Stimulated activated CD4-positive, alpha-beta T cell treated with anti-CD3 and anti-CD28 coated beads, Interleukin-2, amount 100 ng/mL, for 4 hours (primary cell): ENCODE results near the gene TRABD2B.

Source experiments
- DNase-seq: peaks from one replicate; pipeline ENCODE4 v3.0.0-alpha.2; 2020; ENCODE audit warnings: low read depth

The TRABD2B gene

DNA sequence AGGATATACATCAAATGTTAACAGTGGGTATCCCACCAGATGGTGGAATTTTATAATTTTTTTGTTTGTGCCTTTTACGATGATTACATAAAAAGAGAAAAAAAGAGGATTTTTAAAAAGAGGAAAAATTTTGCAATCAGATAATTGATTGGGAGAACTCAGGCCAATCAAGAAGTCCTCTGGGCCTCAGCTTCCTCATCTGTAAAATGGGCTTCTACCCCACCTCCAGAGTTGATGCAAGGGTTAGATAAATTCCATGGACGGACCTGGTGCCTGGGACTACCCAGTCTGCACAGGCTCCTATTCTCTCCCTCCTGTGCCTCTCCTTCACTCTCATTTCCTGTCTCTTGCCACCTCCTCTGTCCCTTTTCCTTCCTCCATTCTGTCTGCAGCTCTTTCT, 88.9 kb downstream of the TRABD2B start:
- DNase-seq = no peak

GRCh38 chr1:47907177-47907528, 90.0 kb downstream of the TRABD2B start:
- DNase-seq = no peak

GRCh38 chr1:47906527-47907176, 90.5 kb downstream of the TRABD2B start:
- DNase-seq = no peak

DNA sequence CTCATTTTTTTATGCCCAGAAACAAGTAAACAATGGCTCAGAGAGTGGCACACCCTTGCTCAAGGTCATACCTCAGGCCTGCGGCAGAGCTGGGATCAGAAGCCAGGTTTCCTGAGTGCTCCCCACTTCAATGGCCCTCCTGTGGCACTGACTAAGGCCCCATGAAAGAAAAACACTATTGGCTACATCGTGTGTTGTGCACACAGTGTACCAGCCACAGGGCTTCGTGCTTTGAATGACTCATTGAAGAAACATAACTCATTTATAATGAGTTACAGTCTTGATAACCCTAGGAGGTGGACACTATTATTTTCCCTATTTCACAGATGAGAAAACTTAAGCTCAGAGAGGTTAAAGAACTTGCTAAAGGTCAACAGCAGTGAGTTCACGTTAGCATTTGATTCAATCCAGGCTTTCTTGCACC, 91.2 kb downstream of the TRABD2B start:
- no peak for DNase-seq

- DNase-seq = no peak
These were observed 93.5 kb downstream of the TRABD2B start for GRCh38 chr1:47903723-47904122.

- DNase-seq = no peak
These were observed 96.1 kb downstream of the TRABD2B start for GRCh38 chr1:47901001-47901575.

- no peak for DNase-seq
These were observed 98.9 kb downstream of the TRABD2B start for GRCh38 chr1:47898133-47898845.

DNA sequence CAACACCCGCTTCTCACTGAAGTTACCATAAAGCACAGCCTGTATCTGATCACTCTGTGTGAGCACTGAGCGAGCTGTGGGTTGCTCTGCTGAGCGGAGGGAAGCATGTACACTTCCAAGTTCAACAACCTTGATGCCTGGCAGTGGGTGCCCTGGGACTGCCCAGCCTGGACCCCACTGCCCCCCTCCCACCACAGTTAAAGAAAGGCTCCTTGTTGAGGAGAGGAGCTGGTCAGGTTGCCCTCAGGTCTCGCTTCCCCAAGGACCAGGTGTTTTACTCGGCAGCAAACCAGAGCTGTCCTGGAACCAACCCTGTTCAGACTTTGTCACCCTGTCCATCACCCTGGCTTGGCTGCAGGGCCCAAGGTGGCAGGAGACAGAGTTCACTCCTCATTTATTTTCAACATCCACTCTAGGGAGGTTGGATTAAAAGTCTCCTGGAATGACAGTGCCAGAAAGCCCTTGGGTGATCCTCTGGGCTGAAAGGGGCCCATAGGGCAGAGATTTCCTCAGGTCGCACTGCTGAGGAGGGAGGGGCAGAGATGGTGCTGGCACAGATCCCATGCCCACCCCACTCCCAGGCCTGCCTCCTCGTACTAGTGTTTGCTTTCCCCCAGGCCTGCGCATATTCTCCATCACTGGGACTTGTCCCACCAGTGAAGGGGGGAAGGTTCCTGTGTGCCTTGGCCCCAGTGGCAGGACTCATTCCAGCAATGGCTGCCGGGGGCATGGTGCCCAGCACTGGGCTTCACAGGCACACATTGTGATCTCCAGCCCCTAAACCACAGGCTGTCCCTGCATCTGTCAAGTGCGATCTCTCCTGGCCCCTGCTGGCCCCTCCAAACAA, 101.7 kb downstream of the TRABD2B start:
- DNase-seq = no peak

GRCh38 chr1:47894410-47895278, 102.5 kb downstream of the TRABD2B start:
- DNase-seq = no peak

GRCh38 chr1:47893412-47893811, 103.8 kb downstream of the TRABD2B start:
- DNase-seq = no peak

GRCh38 chr1:47890779-47891178, 106.4 kb downstream of the TRABD2B start:
- no peak for DNase-seq

DNA sequence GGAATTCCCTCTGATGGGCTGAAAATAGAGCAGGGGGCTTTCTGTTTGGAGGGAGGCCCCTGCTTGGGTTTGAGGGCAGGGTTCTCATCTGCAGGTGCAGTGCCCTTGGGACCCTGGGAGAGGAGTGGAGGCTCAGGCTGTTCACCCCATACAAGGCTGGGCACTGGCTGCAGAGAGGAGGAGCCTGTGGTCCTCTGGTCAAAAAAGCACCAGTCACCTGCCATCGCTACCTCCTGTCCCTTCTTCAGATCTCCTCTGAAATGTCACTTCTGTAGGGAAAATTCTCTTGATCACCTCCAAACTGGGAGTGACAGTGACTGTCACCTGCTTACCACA, 108.9 kb downstream of the TRABD2B start:
- no peak for DNase-seq

GRCh38 chr1:47887475-47888293, 109.5 kb downstream of the TRABD2B start:
- no peak for DNase-seq

DNA sequence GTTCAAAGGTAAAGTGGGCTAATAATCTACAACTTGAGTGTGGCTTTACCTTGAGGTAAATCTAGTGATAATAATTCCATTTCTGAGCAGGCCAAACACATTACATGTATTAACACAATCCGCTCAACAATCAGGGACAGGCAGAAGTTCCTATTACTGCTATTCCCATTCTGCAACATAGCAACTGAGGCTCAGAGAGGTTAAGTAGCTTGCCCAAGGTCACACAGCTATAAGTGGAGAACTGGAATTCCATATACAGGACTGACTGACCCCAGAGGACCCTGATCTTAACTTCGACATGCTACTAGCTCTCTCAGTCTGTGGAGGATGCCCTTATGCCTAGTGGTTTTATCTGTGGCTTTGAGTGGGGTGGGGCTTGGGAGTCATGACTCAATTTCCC, 110.1 kb downstream of the TRABD2B start:
- DNase-seq = no peak

DNA sequence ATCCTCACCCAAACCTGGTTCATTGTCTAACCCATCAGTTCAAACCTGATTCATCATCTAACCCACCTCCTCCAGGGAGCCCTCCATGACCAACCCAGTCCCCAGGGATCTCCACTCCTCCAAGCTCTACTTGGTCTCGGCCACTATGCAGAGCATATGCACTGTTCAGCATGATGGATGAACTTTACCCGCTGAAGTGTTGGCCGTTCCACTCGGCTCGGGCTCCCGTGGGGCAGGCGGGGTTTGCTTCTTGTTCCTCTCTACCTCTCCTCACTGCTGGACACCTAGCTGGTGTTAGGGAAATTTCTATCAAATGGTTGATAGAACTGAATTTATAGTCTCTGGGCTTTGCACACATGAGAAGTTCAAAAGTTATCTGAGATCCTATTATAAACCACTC, 111.0 kb downstream of the TRABD2B start:
- DNase-seq = no peak

DNA sequence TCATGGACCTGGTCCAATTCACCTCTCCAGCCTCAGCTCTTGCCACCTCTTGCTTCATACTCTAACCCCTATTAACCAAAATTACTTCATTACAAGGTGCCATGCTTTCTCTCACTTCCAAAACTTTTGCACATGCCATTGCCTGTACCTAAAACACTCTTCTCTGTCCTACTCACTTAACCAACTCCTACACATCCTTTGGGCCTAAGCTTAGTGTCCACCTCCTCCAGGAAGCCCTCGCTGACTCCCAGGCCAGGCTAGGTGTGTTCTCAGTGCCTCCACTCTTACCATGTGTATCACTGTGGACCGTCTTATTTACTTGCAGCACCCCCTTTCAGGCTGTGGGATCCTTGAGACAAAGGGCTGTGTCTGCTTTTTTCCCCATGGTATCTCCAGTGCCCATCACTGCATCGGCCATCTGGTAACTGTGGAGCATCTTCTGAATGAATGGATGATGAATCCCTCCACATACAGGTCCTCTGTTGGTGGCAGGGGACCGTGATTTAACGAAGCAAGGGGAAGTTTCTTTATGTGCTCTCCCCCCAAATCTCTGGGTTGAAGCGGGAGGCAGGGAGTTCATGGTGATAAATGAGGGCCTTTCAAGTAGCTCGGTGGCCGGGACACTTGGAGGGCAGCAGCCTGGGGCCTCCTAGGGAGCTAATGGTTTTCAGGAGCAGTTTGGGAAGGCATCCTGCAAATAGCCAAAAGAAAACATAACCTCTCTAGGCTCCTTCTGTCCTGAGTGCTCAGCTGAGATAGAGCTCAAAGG, 111.9 kb downstream of the TRABD2B start:
- no peak for DNase-seq

- no peak for DNase-seq
These were observed 113.2 kb downstream of the TRABD2B start for GRCh38 chr1:47883963-47884362.

DNA sequence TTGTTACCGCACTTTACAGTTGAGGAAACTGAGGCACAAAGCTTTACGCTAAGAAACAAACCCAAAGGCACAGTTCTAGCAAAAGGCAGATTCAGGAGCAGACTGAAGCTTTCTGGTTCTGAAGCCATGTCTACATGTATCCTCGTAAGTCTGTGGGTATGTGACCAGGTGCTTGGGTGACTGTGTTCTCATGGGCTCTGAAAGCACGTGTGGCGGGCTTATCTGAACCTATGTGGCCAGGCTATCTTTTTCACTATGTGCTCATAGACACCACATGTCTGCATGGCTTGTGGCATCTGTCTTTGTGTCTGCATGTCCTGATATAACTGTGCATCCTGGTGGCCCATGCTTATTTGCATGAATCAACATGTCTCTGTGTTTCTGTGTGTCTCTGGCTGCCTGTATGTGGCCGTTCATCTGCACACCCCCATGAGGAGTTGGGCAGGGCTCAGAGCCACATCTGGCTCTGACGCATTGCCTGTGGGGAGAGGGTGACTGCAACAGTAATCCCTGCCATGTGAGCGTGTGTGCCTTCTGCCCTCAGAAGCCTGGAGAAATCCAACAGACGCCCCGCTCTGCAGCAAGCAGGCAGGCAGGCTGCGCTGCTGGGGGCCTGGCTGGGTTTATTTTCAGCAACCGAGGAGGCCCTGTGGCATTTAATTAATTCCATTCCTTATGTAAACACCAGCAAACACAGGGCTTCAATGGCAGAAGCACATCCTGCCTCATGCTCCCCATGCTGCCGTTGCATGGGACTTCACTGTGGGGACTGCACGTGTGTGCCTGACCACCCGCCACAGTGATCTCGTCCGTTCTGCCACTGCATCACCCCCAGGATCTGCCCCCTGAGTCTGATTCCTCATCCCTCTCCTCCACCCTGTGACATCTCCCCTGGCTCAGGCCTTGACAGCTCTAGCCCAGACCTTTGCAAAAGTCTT, 115.4 kb downstream of the TRABD2B start:
- no peak for DNase-seq

DNA sequence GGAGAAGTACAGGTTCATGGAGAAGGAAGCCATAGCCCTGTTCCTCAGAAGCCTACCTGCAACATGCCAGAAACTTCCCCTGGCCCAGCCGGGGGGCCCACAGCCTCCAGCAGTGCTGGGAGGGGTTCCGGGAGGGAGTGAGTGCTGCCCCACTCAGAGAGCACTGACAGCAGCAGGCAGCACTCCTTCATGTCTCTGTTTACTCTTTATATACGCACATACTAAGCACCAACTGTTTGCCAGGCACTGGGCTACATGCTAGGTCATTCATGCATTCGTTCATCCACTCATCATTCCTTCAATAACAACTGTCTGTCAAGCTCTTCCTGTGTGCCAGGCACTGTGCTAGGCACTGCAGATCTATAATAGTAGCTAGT, 120.6 kb downstream of the TRABD2B start:
- DNase-seq = no peak
